ENCODE measurements around the gene UBXN11.

The UBXN11 gene

GRCh38 chr1:26286064-26286416 lies 20.4 kb downstream of the UBXN11 start:
- DNase-seq (ENCODE audit: low read depth in 2 of 2): no peak

DNA sequence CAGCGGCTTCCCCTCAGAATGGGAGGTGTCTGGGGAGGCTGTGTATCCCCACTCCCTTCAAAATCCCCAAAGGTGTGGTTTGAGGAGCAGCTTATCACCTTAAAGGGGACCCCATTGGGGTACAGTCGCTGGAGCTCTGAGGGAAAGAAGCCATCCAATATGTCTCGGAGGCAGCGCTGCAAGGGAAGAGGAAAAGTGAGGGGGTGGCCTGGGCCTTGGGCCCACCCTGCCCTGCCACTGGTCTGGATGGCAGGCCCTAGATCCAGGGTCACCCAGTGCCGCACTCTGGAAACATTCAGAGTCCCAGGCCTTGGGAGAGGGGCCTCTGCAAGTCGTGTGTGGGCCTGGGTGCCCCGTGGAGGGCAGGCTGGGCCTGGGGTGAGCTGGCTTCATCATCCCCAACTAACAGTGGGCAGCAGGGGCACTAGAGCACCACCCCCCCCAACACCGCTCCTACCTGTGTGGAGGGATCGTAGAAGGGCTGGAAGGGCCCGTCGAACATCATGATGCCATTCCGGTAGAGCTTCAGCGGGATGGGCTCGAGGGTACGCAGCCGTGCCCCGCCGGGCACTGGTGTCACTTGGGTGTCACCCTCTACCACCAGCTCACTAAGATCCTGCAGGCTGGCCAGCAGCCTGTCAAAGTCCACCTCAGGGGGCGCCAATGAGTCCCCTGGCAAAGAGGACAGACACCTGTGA lies 20.9 kb downstream of the UBXN11 start:
- no peak for DNase-seq (ENCODE audit: low read depth in 2 of 2)

DNA sequence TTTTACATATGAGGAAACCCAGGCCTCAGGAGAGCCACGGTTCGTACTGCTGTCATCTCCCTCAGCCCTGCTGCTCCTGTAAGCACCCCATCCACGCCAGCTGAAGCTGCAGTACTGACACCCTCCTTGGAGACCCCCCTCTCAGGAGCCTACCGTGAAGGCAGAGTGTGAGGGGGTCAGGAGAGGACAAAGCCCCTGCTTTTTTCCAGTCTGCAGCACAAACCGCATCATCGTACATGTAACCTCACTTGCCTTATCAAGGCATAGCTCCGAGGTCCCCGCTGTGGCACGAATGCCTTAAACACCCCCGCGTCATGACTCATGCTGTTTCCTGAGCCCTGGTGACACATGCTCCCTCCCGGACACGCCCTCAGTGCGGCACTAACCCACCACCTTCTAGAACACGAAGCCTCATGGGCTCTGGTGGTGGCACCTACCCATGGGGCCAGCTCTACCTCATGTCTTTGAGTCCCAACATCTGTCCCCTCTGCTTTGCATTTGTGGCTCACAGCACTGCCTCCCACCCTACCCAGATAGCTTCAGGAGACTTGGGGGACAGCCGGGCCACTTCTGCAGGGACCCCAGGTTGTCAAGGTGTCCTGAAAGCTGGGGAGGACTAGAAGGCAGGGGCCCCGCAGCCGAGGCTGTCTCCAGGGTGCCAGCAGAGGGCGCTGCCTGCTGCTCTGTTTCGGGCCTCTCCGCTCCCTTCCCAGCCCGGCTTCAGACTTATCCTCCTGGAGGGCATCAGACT lies 21.7 kb downstream of the UBXN11 start:
- peak; percentile 86 to 97 for DNase-seq (ENCODE audit: low read depth in 2 of 2)

DNA sequence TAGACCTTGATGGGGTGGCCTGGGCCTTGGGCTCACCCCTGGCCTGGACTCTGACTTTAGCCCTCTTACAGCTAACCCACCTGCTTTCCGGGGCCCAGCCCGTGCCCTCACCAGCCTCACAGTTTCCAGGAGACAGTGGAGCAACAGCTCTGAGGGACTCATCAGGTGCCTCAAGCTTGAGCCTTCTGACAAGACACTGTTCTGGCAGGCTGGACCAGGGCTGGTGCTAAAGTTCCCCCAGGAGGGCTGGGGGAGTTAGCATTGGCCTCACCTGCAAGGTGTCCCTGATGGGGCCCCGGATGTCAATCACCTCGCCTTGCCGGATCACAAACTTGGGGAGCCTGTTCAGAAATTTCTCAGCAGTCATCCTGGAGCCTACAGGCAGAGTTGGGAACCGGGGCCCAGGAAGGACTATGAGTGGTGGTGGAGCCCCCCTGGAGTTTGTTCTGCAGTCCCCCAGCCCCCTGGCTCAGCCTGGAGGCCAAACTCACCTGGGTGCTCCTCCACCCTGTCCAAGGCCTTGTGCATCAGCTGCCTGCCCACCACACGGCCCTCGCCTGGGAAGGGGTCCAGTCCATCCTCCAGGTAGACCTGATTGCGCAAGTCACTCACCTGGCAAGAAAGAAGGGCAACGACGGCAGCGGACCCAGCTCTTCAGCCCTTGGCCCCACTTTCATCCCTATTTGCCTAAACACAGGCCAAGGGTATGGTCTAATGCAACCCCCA lies 22.4 kb downstream of the UBXN11 start:
- no peak for DNase-seq (ENCODE audit: low read depth in 2 of 2)

GRCh38 chr1:26283279-26283853 lies 23.1 kb downstream of the UBXN11 start:
- DNase-seq (ENCODE audit: low read depth in 2 of 2): no peak

DNA sequence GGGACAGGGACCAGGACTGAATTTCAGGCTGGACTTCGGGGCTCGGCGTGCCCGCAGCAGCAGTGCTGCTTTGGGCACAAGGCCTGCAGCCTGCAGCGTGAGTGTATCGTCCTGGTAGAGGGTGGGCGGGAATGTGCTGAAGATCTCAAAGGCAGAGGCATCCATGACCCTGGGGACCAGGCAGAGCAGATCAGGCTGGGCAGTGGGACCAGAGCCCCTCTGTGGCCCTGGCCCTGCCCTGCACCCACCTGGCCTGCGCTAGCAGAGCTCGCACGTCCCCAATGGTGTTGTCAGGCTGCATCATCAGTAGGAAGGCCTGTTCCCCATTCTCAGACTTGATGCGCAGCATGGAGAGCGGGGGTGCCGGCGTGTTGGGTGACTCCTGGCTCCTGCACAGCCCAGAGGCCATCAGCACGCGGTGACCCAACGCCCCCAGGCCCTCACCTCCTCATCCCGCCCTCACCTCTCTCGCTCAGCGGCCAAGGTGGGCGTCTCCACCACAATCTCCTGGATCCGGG lies 24.0 kb downstream of the UBXN11 start:
- DNase-seq (ENCODE audit: low read depth in 2 of 2): no peak

DNA sequence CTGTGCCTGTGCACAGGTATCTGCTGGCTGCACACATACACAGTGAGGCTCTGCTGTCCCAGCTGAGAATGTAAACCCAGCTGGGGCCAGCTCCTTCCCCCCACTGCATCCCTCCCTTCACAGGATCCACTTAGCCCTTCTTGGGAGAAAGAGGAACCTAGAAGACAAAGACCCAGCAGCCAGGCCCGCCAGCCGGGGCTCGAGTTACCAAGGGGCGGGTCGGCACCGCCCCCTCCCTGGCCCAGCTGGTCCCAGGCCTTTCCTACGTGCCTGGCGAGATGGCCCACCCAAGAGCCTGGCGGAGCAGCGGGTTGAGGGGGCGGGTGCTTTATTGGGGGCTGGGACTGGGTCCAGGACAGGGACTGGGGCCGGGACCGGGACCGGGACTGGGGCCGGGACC lies 24.5 kb downstream of the UBXN11 start:
- no peak for DNase-seq (ENCODE audit: low read depth in 2 of 2)

DNA sequence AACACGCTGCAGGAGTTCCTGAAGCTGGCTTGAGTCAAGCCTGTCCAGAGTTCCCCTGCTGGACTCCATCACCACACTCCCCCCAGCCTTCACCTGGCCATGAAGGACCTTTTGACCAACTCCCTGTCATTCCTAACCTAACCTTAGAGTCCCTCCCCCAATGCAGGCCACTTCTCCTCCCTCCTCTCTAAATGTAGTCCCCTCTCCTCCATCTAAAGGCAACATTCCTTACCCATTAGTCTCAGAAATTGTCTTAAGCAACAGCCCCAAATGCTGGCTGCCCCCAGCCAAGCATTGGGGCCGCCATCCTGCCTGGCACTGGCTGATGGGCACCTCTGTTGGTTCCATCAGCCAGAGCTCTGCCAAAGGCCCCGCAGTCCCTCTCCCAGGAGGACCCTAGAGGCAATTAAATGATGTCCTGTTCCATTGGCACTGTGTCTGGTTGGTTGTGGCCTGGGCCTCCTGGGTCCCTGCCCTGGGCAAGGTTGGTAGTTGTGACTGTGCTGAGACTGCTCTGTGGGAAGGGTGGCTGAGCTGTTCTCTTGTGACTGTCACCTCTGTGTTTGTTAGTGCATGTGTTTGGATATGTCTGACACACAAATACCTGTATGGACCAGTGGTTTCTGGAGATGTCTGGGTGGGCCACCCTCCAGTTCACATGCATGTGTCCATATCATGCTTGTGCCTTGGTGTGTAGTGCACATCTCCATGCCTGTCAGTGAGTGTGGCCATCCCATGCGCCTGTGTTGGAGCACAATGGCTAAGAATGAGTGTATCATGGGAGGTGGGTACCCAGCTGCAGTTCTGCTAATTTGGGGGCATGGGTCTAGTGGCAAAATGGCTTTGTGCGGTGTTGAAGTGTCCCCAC lies 25.1 kb downstream of the UBXN11 start:
- no peak for DNase-seq (ENCODE audit: low read depth in 2 of 2)

DNA sequence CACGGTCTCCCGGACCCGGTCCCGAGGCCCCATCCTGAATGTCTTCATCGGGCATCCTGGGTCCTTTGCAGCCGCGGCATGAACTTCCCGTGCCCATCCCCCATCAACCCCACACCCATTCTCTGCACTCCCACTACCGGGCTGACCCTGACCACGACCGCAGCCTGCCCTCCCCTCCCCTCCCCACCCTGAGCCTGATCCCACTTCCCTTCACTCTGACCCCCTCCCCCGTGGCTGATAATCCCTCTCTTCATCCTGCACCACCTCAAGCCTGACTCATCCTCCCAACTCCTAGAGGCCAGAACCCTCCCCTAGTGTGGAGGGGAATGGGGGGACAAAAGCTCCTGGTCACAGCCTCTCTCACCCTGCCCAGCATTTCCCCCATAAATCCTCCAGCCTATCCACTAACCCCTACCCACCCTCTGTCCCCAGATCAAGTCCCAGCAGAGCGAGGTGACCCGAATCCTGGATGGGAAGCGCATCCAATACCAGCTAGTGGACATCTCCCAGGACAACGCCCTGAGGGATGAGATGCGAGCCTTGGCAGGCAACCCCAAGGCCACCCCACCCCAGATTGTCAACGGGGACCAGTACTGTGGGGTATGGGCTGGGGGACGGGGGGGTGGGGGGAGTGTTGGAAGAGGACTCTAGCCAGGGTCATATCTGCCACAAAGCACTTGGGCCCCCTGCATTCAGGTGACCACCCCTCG lies 25.9 kb downstream of the UBXN11 start:
- DNase-seq (ENCODE audit: low read depth in 2 of 2): no peak

DNA sequence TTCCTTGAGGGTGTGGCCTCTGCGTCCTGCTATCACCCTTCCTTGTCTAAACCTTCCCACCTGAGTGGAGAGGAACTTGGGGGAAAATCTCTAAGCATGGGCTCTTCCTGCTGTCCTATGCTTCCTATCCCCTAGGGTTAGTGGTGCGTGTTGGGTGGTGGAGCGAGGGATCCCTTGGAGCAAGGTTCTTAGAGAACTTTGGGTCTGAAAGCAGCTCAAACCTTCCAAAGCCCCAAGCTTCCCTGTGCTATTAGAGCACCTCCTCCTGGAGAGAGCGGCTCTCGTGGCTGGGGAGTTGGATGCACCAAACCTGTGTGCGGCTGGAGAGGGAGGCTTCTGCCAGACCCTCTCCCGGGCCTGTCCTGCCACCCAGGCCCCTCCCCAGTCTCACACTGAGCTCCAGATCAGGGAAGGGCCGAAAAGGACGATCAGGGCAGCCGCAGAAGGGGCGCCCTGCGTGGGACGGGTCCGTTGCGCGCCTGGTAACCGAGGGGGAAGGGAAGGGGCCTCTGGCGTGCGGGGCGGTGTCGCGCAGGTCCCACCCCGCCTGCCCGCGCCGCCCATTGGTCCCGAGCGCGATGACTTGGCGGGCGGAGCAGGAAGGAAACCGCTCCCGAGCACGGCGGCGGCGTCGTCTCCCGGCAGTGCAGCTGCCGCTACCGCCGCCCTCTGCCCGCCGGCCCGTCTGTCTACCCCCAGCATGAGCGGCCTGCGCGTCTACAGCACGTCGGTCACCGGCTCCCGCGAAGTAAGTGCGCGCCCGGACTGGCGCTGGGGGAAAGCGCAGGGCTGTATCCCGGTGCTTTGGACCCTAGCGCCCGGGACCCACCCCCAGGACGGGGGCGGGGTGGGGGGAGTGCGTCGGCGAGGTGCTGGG lies 26.7 kb downstream of the UBXN11 start, which contains the start of gene SH3BGRL3:
Gene SH3BGRL3 (plus strand): TSS at position 631 of the 877 bp plus-strand sequence. CDS start 70 bp downstream, at position 701.
- peak; percentile 75 to 81 for DNase-seq (ENCODE audit: low read depth in 2 of 2)

DNA sequence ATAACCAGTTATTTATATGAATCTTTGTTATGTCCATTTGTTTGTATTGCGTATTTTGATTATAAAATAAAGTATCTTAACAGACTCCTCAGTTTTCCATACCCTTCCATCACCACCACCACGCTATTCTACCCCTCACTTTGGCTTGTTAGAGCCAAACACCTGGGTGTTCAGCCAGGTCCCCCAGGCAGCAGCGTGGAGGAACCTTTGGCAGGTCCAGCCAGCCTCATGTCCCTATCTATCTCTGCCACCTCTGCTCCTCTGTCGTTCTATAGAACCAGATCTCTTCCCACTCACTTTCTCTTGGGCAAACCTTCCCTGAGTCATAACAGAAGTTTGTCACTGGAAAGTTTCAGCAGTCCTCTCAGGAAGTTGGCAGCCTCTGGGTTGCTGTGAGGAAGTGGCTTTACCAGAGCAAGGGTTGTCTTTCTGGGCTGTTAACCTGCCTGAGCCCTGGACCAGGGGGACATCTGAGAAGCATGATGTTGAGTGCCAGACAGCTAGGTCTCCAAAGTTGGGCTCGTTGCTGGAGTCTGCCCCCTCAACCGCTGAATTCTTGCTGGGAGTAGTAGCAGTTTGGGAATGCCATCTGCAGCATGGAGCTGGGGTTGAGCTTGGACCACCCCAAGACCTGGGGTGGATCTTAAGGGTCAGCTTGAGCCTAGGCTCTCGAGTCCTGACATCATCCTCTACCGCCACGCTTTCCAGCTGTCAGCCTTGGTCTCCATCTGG lies 27.5 kb downstream of the UBXN11 start:
- DNase-seq (ENCODE audit: low read depth in 2 of 2): peak in 1 of 2 donors; percentile 48

DNA sequence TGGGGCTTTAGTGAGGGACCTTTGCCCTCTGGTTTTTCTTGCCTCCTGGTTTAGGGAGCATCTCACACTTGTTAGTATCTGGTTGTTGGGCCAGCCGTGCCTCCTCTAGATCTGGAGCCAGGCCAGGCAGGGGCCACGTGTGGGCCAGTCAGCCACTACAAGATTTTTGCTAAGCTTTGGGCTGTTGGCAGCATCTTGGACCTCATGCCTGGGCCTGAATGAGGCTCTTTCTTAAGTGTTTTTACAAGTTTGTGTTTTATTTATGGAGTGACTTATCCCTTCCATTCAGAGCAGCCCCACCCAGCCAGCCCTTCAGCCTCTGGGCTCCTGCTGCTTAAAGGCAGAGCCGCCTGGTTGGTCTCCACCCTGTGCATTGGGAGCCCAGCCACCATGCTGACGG lies 28.1 kb downstream of the UBXN11 start:
- DNase-seq (ENCODE audit: low read depth in 2 of 2): no peak

- DNase-seq (ENCODE audit: low read depth in 2 of 2): no peak
Measured at GRCh38 chr1:26277719-26278118, 28.7 kb downstream of the UBXN11 start.

GRCh38 chr1:26277261-26277661 lies 29.2 kb downstream of the UBXN11 start:
- DNase-seq (ENCODE audit: low read depth in 2 of 2): no peak

GRCh38 chr1:26276432-26276838 lies 30.0 kb downstream of the UBXN11 start:
- DNase-seq (ENCODE audit: low read depth in 2 of 2): no peak

GRCh38 chr1:26275580-26276431 lies 30.6 kb downstream of the UBXN11 start:
- peak; percentile 63 to 82 for DNase-seq (ENCODE audit: low read depth in 2 of 2)

GRCh38 chr1:26274801-26275425 lies 31.5 kb downstream of the UBXN11 start:
- DNase-seq (ENCODE audit: low read depth in 2 of 2): no peak

Data from stimulated activated CD4-positive, alpha-beta T cell treated with anti-CD3 and anti-CD28 coated beads, Interleukin-1b, Interleukin-23, amount 100 ng/mL, for 4 hours (primary cell).